GM12865 (cell line): ENCODE results near the gene CASP10.

Experiments used
- DNase-seq: peaks from one replicate; pipeline ENCODE4 v3.0.0; 2010; ENCODE audit warnings: low read depth
- H3K4me3 ChIP-seq: 2 replicates; pipeline ENCODE4 v1.5.1; 2011; ENCODE audit warnings: mild to moderate bottlenecking, low read depth, low read length, control low read depth
- CTCF ChIP-seq: IDR thresholded peaks from 2 replicates; pipeline ENCODE4 v1.5.1; 2011; ENCODE audit warnings: low read length, control low read depth, low read depth, inconsistent platforms; ENCODE audit not compliant: insufficient read depth; ENCODE audit errors: missing control alignments

Gene CASP10

GRCh38 chr2:201208563-201209252 lies 25.8 kb downstream of the CASP10 start:
- TF ChIP-seq CTCF: no peak
- H3K4me3 ChIP-seq: no peak overlapping the region
- peak; percentile 59 for DNase-seq

DNA sequence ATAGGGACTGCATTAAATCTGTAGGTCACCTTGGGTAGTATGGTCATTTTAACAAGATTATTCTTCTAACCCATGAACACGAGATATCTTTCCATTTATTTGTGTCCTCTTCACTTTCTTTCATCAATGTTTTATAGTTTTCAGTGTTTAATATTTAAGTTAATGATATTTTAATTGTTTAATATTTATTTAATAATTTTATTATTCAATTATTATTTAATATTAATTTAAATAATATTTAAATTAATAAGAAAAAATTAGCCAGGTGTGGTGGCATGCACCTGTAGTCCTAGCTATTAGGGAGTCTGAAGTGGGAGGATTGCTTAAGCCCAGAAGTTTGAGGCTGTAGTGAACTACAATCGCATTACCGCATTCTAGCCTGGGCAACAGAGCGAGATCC lies 33.0 kb downstream of the CASP10 start:
- H3K4me3 ChIP-seq: no peak overlapping the region
- no peak for DNase-seq
- no peak for TF ChIP-seq CTCF

- H3K4me3 ChIP-seq: no peak overlapping the region
- TF ChIP-seq CTCF: no peak
- no peak for DNase-seq
These were observed 34.0 kb downstream of the CASP10 start for GRCh38 chr2:201216918-201217317.

DNA sequence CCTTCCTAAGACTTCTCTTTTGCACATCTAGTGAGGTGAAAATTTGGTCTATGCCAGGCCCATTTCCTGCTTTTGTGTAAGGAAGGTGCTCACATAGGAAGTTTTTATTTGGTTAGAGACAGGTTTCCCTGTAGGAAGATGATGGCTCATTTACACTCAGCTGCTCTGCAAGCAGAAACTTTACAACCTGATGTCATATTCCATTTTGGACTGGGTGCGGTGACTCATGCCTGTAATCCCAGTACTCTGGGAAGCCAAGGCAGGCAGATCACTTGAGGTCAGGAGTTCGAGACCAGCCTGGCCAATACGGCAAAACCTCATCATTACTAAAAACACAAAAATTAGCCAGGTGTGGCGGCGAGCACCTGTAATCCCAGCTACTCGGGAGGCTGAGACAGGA lies 35.8 kb downstream of the CASP10 start:
- no peak for DNase-seq
- no peak overlapping the region for H3K4me3 ChIP-seq
- no peak for TF ChIP-seq CTCF

DNA sequence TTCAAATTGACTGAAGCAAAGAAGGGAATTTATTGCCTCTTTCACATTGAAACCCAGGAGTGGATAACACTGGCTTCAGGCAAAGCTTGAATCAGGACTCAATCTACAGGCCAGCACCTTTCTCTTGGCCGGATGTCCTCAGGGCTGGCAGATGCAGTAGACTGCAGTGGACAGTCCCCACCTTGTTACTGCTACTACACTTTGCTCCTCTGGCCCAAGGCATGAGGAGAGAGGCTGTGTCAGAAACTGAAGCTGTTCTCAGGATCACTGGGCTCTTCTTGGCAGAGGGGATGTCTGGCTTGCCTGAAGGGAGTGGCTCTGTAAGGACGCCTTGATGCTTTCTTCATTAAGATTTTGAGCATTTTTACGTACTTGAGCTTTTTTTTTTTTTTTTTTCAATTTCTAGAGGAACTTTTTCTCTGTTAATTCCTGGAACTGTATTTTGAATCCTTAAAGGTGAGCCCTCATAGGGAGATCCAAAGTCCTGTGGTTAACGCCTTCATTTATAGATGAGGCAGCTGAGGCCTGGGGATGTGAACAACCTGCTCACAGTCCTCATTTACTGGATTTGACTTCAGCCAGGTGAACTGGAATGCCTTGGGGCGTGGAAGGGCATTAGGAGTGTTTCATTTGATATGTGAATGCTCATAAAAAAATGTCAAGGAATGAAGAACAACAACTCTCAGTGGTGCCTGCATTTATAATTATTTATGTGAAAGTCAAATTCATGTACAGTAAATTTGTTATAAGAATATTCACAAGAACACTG lies 36.6 kb downstream of the CASP10 start:
- no peak for DNase-seq
- no peak overlapping the region for H3K4me3 ChIP-seq
- TF ChIP-seq CTCF: no peak

DNA sequence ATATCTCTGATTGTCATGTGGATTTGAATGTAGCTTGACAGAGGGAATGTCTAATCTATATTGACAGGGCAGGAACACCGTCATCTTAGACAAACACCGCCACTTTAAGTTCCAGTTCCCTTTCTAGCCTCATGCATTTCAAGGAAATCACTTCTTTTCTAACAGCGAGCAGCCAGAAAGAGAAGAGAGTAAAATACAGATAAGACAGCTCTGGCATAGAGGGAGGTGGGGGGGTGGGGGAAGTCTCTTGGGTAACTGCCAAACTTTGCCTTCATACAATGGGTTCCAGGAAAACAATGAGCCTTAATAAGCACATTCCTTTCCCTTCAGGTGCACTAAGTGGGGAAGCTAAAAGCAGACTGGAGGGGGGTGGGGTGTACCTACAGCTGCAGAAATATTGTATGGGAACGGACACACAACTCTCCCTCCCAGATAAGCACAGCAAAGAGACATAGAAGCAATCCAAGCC lies 37.2 kb downstream of the CASP10 start:
- TF ChIP-seq CTCF: no peak
- no peak for DNase-seq
- no peak overlapping the region for H3K4me3 ChIP-seq
